Thymus (tissue), 11 donors: ENCODE measurements around the gene MT1M. TPM values are rescaled to one million over a fixed set of nuclear protein-coding genes. Genes with fewer than 3 reads are reported as not detected.

Experiments used
- DNase-seq, 9 donors: peaks; one replicate each; pipeline ENCODE4 v3.0.0-alpha.2; 2013; ENCODE audit warnings: low spot score in 9 of 9, low read depth in 6 of 9, missing footprints in 1 of 9
- H3K27ac ChIP-seq, 2 donors: one replicate each; pipeline ENCODE4 v1.5.1; 2013; ENCODE audit warnings: control low read depth in 1 of 2, low read depth in 1 of 2, low read length in 1 of 2, mild to moderate bottlenecking in 1 of 2, moderate library complexity in 1 of 2
- H3K27me3 ChIP-seq, 2 donors: one replicate each; pipeline ENCODE4 v1.5.1; 2013; ENCODE audit warnings: low read length in 1 of 2; ENCODE audit not compliant: control insufficient read depth in 2 of 2, insufficient read depth in 1 of 2
- H3K36me3 ChIP-seq, 2 donors: one replicate each; pipeline ENCODE4 v1.5.1; 2013; ENCODE audit warnings: low read length in 1 of 2, mild to moderate bottlenecking in 1 of 2, moderate library complexity in 1 of 2; ENCODE audit not compliant: control insufficient read depth in 2 of 2, insufficient read depth in 2 of 2
- H3K4me1 ChIP-seq, 2 donors: one replicate each; pipeline ENCODE4 v1.5.1; 2013; ENCODE audit warnings: low read length in 2 of 2; ENCODE audit not compliant: control insufficient read depth in 2 of 2, insufficient read depth in 2 of 2
- H3K4me3 ChIP-seq, 2 donors: one replicate each; pipeline ENCODE4 v1.5.1; 2013; ENCODE audit warnings: low read length in 2 of 2, control low read depth in 1 of 2, mild to moderate bottlenecking in 1 of 2
- H3K9me3 ChIP-seq, 2 donors: one replicate each; pipeline ENCODE4 v1.5.1; 2013; ENCODE audit warnings: low read length in 1 of 2, mild to moderate bottlenecking in 1 of 2; ENCODE audit not compliant: control insufficient read depth in 2 of 2, insufficient read depth in 1 of 2
- WGBS: extraction: QIAGEN DNeasy Blood & Tissue Kit; methylation state at CpG from one replicate; pipeline ENCODE4 v1.1.7; 2013; 5-methylcytosine and 5-hydroxymethylcytosine counted together
- polyA plus RNA-seq: library from polyadenylated mRNA; stranded (reverse); fragments of 200-250 nt; gene quantifications from one replicate; pipeline ENCODE4 v1.2.3, GENCODE V29; 2013
- total RNA-seq: library from RNA; stranded (reverse); fragments of 120-200 nt; gene quantifications from one replicate; pipeline ENCODE4 v1.2.4, GENCODE V29; 2013
- donor health status: healthy.

The MT1M gene
- total and polyA plus RNA-seq, 2 donors: 0.28 to 97.7 TPM

- WGBS: 80% methylated on average over 10 of the region's 10 CpGs
- peaks cover 3 to 4% of the 10 kb centered on the region in 2 donors for H3K4me1 ChIP-seq
- H3K27me3 ChIP-seq: peaks cover 67 to 97% of the 10 kb centered on the region in 2 donors
Measured at GRCh38 chr16:56631197-56631596, 1.3 kb upstream of the MT1M start.

GRCh38 chr16:56631832-56632155, 665 bp upstream of the MT1M start:
- H3K36me3 ChIP-seq: no peaks in the 10 kb centered on the region
- H3K4me3 ChIP-seq: no peak overlapping the region
- DNase-seq: no peak
- H3K4me1 ChIP-seq: peaks cover 3 to 9% of the 10 kb centered on the region in 2 donors
- H3K9me3 ChIP-seq: no peaks in the 10 kb centered on the region
- peaks cover 67 to 97% of the 10 kb centered on the region in 2 donors for H3K27me3 ChIP-seq
- no peak overlapping the region for H3K27ac ChIP-seq
- WGBS: 20% methylated on average over 14 of the region's 14 CpGs

More at GRCh38 chr16:56631197-56631596, 1.3 kb upstream of the MT1M start:
- no peak overlapping the region for H3K27ac ChIP-seq
- no peak for DNase-seq
- no peaks in the 10 kb centered on the region for H3K36me3 ChIP-seq
- no peaks in the 10 kb centered on the region for H3K9me3 ChIP-seq
- no peak overlapping the region for H3K4me3 ChIP-seq

GRCh38 chr16:56632848-56633365, 448 bp downstream of the MT1M start:
- H3K4me3 ChIP-seq: no peak overlapping the region
- no peak for DNase-seq
- H3K4me1 ChIP-seq: peaks cover 3 to 9% of the 10 kb centered on the region in 2 donors
- WGBS: 17% methylated on average over 6 of the region's 6 CpGs
- peaks cover 65 to 99% of the 10 kb centered on the region in 2 donors for H3K27me3 ChIP-seq
- H3K27ac ChIP-seq: no peak overlapping the region
- H3K9me3 ChIP-seq: no peaks in the 10 kb centered on the region
- H3K36me3 ChIP-seq: no peaks in the 10 kb centered on the region

DNA sequence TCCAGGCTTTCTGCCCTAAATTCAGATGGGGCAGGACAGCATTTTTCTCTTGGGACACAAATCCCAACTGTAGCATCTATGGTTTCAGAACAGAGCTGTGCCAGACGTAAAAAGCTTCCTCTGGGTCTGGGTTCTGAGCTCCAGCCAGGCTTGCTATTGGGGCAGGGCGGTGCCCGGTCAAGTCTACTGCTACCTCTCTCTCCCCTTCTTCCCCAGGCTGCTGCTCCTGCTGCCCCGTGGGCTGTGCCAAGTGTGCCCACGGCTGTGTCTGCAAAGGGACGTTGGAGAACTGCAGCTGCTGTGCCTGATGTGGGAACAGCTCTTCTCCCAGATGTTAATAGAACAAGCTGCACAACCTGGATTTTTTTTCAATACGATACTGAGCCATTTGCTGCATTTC, 1.1 kb downstream of the MT1M start:
- Histone ChIP-seq H3K36me3 (no peaks in the 10 kb centered on the region), H3K27me3 (peaks cover 69 to 99% of the 10 kb centered on the region in 2 donors), H3K4me3 (no peak overlapping the region), H3K9me3 (no peaks in the 10 kb centered on the region), H3K27ac (no peak overlapping the region), H3K4me1 (peaks cover 3 to 9% of the 10 kb centered on the region in 2 donors)
- WGBS: 29% methylated on average over 7 of the region's 7 CpGs
- DNase-seq: no peak

DNA sequence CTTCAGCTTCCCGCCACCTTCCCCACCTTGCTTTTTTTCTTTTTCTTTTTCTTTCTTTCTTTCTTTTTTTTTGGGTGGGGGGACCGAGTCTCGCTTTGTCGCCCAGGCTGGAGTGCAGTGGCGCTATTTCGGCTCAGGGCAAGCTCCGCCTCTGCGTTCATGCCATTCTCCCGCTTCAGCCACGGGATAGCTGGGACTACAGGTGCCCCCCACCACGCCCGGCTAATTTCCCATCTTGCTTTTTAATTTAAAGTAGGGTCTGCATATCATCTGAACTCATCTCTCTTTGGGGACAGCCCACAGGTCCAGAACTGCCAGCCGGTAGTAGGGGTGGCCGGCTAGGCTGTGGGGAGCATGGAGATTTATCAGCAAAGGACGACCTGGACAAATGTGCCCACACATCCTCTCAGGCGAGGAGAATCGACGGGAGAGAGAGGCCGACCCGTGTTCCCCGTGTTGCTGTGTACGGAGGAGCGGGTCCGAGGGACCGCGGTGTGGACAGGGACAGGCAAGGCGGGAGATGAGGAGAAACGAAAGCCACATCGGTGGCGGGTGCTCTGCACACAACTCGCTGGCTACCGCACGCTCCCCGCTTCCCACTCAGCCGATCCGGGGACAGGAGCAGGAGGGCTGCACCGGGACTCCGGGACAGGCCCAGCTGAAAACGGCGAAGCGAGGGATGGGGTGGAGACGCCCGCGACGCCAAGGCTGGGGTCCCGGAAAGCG, 2.4 kb downstream of the MT1M start:
- Histone ChIP-seq H3K27ac (no peak overlapping the region), H3K36me3 (no peaks in the 10 kb centered on the region), H3K4me1 (peaks cover 3 to 9% of the 10 kb centered on the region in 2 donors), H3K4me3 (no peak overlapping the region), H3K9me3 (no peaks in the 10 kb centered on the region), H3K27me3 (peaks cover 74 to 99% of the 10 kb centered on the region in 2 donors)
- WGBS: 8% methylated on average over 47 of the region's 47 CpGs
- no peak for DNase-seq

DNA sequence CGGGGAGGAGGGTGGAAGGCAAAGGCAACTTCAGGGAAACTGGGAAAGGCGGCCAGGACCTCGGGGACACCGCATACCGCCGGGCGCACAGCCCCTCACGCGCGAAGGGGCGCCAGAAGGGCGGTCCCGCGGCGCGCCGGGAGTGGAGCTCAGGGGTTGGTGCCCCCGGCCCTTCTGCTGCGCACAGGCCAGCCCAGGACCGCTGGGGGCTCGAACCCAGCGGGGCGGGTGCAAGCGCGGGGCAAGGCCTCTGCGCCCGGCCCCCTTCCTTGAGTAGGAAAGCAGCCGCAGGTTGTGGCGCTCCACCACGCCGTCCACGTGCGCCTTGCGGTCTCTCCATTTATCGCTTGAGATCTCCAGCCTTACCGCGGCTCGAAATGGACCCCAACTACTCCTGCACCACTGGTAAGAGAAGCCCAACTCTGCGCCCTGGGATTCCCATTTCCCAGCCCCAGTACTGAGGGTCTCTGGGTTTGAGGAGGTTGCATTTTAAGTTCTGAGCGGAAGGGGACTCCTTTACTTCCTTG, 3.0 kb downstream of the MT1M start:
- Histone ChIP-seq H3K4me1 (peaks cover 3 to 9% of the 10 kb centered on the region in 2 donors), H3K27me3 (peaks cover 70 to 99% of the 10 kb centered on the region in 2 donors), H3K27ac (no peak overlapping the region), H3K9me3 (no peaks in the 10 kb centered on the region), H3K4me3 (no peak overlapping the region), H3K36me3 (no peaks in the 10 kb centered on the region)
- WGBS: 3% methylated on average over 40 of the region's 40 CpGs
- no peak for DNase-seq

DNA sequence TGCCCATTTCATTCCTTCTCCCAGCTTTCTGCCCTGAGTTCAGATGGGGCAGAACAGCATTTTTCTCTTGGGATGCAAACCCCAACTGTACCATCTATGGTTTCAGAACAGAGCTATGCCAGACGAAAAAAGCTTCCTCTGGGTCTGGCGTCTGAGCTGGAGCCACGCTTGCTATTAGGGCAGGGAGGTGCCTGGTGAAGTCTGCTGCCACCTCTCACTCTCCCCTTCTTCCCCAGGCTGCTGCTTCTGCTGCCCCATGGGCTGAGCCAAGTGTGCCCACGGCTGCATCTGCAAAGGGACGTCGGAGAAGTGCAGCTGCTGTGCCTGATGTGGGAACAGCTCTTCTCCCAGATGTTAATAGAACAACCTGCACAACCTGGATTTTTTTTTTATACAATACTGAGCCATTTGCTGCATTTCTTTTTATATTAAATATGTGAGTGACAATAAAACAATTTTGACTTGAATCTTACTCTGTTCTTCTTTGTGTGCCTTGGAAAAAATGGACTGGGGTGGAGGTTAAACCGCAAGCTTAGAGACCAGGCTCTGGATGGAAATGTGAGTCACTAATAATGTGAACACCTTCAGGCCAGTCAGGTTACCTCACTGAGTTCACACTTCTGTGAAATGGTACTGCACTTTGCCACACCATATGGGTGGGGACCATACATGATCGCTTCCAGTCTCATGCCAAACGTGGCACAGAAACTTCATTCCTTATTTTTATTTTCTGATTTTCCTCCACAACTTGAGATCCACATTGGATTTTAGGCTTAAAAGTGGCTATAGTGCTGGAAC, 4.4 kb downstream of the MT1M start:
- H3K4me1 ChIP-seq: peaks cover 3 to 9% of the 10 kb centered on the region in 2 donors
- H3K27me3 ChIP-seq: peaks cover 69 to 99% of the 10 kb centered on the region in 2 donors
- no peaks in the 10 kb centered on the region for H3K9me3 ChIP-seq
- H3K4me3 ChIP-seq: no peak overlapping the region
- H3K27ac ChIP-seq: no peak overlapping the region
- DNase-seq: no peak
- WGBS: 18% methylated on average over 9 of the region's 9 CpGs
- no peaks in the 10 kb centered on the region for H3K36me3 ChIP-seq

DNA sequence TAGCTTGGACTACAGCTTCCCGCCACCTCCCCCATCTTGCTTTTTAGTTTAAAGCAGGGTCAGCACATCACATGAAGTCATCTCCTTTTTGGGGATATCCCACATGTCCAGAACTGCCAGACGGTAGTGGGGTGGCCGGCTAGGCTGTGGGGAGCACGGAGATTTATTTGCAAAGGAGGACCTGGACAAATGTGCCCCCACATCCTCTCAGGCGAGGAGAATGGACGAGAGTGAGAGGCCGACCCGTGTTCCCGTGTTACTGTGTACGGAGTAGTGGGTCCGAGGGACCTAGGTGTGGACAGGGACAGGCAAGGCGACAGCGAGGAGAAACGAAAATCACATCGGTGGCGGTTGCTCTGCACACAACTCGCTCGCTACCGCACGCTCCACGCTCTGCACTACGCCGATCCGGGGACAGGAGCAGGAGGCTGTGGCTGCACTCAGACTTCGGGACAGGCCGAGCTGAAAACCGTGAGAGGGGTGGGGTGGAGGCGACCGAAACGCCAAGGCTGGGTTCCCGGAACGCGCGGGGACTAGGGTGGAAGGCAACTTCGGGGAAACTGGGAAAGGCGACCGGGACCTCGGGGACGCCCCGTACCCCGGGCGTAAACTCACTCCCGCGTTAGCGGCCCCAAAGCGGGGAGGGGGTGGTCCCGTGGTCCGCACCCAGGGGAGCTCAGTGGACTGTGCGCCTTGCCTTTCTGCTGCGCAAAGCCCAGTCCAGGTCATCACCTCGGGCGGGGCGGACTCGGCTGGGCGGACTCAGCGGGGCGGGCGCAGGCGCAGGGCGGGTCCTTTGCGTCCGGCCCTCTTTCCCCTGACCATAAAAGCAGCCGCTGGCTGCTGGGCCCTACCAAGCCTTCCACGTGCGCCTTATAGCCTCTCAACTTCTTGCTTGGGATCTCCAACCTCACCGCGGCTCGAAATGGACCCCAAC, 5.6 kb downstream of the MT1M start, which contains the start of gene MT1A:
TSS of gene MT1A (plus strand) at position 853 of the 937 bp plus-strand sequence. CDS start at position 926, 73 bp downstream.
- no peaks in the 10 kb centered on the region for H3K9me3 ChIP-seq
- H3K4me3 ChIP-seq: no peak within 1 kb of the TSS
- no peaks in the 10 kb centered on the region for H3K36me3 ChIP-seq
- no peak for DNase-seq
- H3K27me3 ChIP-seq: peaks cover 70 to 99% of the 10 kb centered on the region in 2 donors
- no peak within 1 kb of the TSS for H3K27ac ChIP-seq
- WGBS: 5% methylated on average over 68 of the region's 68 CpGs
- H3K4me1 ChIP-seq: peaks cover 4 to 12% of the 10 kb centered on the region in 2 donors
